Mucosa of stomach (tissue), 1 donor: ENCODE measurements around the gene PER3.

Experiments used
- H3K27me3 ChIP-seq: one replicate; pipeline ENCODE4 v1.7.0; 2013; ENCODE audit warnings: mild to moderate bottlenecking, low read length; ENCODE audit not compliant: control insufficient read depth, insufficient read depth
- H3K36me3 ChIP-seq: one replicate; pipeline ENCODE4 v1.7.0; 2013; ENCODE audit warnings: low read length; ENCODE audit not compliant: control insufficient read depth, insufficient read depth
- H3K4me1 ChIP-seq: one replicate; pipeline ENCODE4 v1.7.0; 2013; ENCODE audit warnings: mild to moderate bottlenecking, low read length; ENCODE audit not compliant: control insufficient read depth, insufficient read depth
- H3K4me3 ChIP-seq: one replicate; pipeline ENCODE4 v1.7.0; 2013; ENCODE audit warnings: low read length
- H3K9ac ChIP-seq: one replicate; pipeline ENCODE4 v1.7.0; 2013; ENCODE audit warnings: mild to moderate bottlenecking, low read length, moderate library complexity
- H3K9me3 ChIP-seq: one replicate; pipeline ENCODE4 v1.7.0; 2013; ENCODE audit warnings: mild to moderate bottlenecking, low read length, moderate library complexity; ENCODE audit not compliant: control insufficient read depth
- donor health status: Pancreatic carcinoma.

PER3 gene

GRCh38 chr1:7783826-7784491 lies at the start of gene PER3:
Gene PER3, plus strand, starts transcription at chr1:7784291. Its CDS starts 587 bp downstream, at chr1:7784878.
- H3K9ac ChIP-seq = peak within 1 kb of the TSS; percentile 76
- no peaks in the 10 kb centered on the region for H3K27me3 ChIP-seq
- peak within 1 kb of the TSS; percentile 71 for H3K4me3 ChIP-seq
- H3K9me3 ChIP-seq = no peaks in the 10 kb centered on the region
- H3K36me3 ChIP-seq = peaks cover 6% of the 10 kb centered on the region
- H3K4me1 ChIP-seq = peaks cover 25% of the 10 kb centered on the region

DNA sequence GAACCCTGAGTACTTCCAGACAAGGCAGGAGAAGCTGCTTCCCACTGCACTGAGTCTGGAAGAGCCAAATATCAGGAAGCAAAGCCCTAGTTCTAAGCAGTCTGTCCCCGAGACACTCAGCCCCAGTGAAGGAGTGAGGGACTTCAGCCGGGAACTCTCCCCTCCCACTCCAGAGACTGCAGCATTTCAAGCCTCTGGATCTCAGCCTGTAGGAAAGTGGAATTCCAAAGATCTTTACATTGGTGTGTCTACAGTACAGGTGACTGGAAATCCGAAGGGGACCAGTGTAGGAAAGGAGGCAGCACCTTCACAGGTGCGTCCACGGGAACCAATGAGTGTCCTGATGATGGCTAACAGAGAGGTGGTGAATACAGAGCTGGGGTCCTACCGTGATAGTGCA lies 46.0 kb upstream of the PER3 start:
- Histone ChIP-seq H3K36me3 (no peaks in the 10 kb centered on the region), H3K9ac (no peak overlapping the region), H3K4me3 (no peak overlapping the region), H3K27me3 (no peaks in the 10 kb centered on the region), H3K9me3 (no peaks in the 10 kb centered on the region), H3K4me1 (no peaks in the 10 kb centered on the region)

DNA sequence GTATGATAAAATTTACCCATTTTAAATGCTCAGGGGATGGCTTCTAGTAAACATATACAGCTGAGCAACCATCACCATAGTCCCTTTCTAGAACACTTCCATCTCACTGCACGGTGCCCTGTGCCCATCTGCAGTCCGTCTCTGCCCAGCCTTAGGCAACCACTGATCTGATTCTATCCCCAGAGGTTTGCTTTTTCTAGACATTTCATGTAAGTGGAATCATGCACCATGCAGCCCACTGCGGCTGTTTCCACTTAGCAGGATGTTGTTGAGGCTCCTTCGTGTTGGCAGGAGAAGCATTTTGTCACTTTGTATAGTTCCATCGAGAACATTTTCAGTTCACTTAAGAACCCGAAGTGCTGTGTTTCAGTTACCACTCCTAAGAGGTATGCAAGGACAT lies 40.7 kb upstream of the PER3 start:
- H3K9ac ChIP-seq = no peak overlapping the region
- H3K27me3 ChIP-seq = no peaks in the 10 kb centered on the region
- H3K4me3 ChIP-seq = no peak overlapping the region
- no peaks in the 10 kb centered on the region for H3K36me3 ChIP-seq
- no peaks in the 10 kb centered on the region for H3K4me1 ChIP-seq
- no peaks in the 10 kb centered on the region for H3K9me3 ChIP-seq

GRCh38 chr1:7744882-7745281 lies 39.2 kb upstream of the PER3 start:
- Histone ChIP-seq H3K36me3 (no peaks in the 10 kb centered on the region), H3K4me1 (no peaks in the 10 kb centered on the region), H3K9ac (no peak overlapping the region)

GRCh38 chr1:7745783-7746182 lies 38.3 kb upstream of the PER3 start:
- Histone ChIP-seq H3K4me1 (no peaks in the 10 kb centered on the region), H3K4me3 (no peak overlapping the region), H3K36me3 (no peaks in the 10 kb centered on the region), H3K27me3 (no peaks in the 10 kb centered on the region), H3K9me3 (no peaks in the 10 kb centered on the region), H3K9ac (no peak overlapping the region)

More at GRCh38 chr1:7744882-7745281, 39.2 kb upstream of the PER3 start:
- H3K9me3 ChIP-seq = no peaks in the 10 kb centered on the region
- no peak overlapping the region for H3K4me3 ChIP-seq
- no peaks in the 10 kb centered on the region for H3K27me3 ChIP-seq

DNA sequence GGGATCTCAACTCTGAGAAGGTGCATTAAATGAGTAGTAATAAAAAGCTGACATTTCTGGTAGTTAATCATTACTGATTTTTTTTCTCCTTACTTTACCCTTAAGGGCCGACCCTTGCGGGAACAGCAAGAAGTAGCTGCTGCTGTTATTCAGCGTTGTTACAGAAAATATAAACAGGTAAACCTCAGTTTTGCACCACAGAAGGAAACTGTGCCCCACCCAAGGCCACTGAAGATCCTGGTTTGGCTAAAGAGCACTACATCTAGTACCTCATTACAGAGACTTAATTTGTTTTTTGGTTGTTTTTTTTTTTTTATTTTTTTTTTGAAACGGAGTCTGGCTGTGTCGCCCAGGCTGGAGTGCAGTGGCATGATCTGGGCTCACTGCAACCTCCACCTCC lies 36.5 kb upstream of the PER3 start:
- no peak overlapping the region for H3K9ac ChIP-seq
- H3K4me1 ChIP-seq = peaks cover 2% of the 10 kb centered on the region
- no peak overlapping the region for H3K4me3 ChIP-seq
- H3K9me3 ChIP-seq = no peaks in the 10 kb centered on the region
- H3K27me3 ChIP-seq = no peaks in the 10 kb centered on the region
- no peaks in the 10 kb centered on the region for H3K36me3 ChIP-seq

- Histone ChIP-seq H3K27me3 (no peaks in the 10 kb centered on the region), H3K36me3 (no peaks in the 10 kb centered on the region), H3K9me3 (no peaks in the 10 kb centered on the region), H3K4me3 (no peak overlapping the region), H3K9ac (no peak overlapping the region), H3K4me1 (peaks cover 3% of the 10 kb centered on the region)
Measured at GRCh38 chr1:7749126-7749525, 35.0 kb upstream of the PER3 start.

DNA sequence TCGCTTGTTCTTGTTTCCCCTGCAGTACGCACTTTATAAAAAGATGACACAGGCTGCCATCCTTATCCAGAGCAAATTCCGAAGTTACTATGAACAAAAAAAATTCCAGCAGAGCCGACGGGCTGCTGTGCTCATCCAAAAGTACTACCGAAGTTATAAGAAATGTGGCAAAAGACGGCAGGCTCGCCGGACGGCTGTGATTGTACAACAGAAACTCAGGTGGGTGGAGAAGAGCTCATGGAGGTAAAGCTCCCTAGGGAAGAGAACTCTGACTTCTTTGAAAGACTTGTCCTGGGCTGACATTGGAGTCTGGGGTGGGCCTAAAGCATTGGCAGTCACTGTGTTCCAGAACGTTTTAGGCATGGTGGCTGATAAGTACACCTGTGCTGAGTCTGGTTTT lies 32.9 kb upstream of the PER3 start:
- Histone ChIP-seq H3K27me3 (no peaks in the 10 kb centered on the region), H3K4me3 (no peak overlapping the region), H3K9me3 (no peaks in the 10 kb centered on the region), H3K36me3 (no peaks in the 10 kb centered on the region), H3K9ac (no peak overlapping the region), H3K4me1 (peaks cover 3% of the 10 kb centered on the region)

DNA sequence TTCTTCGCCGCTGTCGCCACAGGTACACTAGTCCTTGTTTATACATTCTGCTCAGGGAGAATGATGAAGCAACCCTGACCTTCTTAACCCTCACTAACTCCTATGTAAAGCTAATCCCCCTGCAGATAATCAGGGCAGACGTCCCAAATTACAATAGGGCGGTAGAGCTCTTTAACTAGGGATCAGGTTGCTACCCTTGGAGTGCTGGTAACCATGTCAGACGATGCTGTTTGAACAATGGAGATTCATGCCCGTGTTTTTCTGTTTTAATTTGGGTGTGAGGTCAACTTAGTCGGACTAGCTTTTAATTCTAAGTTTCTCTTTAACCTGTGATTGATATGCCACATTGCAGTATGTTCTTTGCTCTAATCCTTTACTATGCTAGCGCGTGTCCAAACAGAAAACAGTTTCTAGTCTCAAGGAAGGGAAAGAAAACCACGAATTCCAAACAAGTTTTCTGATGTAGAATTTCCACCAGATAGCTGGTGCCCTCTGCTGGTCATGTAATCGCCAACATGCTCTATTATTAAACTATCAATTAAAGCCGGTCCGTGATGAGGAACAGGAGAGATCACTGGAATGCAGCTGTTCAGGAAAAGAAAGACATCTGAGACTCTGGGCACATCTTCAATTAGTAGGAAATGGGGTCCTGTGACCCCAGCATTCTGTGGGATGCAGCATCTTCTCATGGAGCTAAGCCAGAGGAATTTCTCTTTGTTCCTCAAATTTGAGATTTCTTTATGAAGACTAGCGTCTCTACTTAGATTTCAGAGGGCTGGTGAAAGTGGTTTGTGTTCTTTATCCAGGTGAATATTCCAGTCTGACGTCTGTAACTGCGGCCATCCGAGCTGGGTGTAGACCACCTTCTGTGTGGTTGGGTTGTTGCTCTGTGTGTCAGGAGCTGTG lies 31.3 kb upstream of the PER3 start:
- Histone ChIP-seq H3K9me3 (no peaks in the 10 kb centered on the region), H3K36me3 (no peaks in the 10 kb centered on the region), H3K27me3 (no peaks in the 10 kb centered on the region), H3K9ac (no peak overlapping the region), H3K4me1 (peaks cover 3% of the 10 kb centered on the region), H3K4me3 (no peak overlapping the region)

DNA sequence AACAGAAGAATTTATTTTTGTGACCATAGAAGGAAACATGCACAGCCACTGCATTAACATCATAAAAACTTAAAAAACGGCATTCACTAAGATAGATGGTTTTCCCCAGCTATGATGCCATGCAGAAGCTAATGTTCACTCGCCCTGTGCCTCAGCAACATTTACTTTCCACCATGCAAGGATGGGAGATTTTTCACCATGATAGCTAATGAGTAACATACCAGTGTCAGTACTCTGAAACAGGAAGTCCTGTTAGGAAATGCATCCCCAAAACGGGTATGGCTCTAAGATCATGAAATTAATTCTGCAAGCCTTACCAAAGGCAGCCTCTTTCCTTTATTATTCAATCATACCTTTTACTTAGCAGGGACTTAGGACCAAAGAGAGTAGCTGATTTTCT lies 30.4 kb upstream of the PER3 start:
- Histone ChIP-seq H3K27me3 (no peaks in the 10 kb centered on the region), H3K4me3 (no peak overlapping the region), H3K4me1 (peaks cover 3% of the 10 kb centered on the region), H3K36me3 (no peaks in the 10 kb centered on the region), H3K9ac (no peak overlapping the region), H3K9me3 (no peaks in the 10 kb centered on the region)

- H3K9ac ChIP-seq = no peak overlapping the region
- H3K4me1 ChIP-seq = peaks cover 3% of the 10 kb centered on the region
- no peaks in the 10 kb centered on the region for H3K36me3 ChIP-seq
- no peak overlapping the region for H3K4me3 ChIP-seq
- no peaks in the 10 kb centered on the region for H3K9me3 ChIP-seq
- no peaks in the 10 kb centered on the region for H3K27me3 ChIP-seq
Measured at GRCh38 chr1:7754234-7754633, 29.9 kb upstream of the PER3 start.

DNA sequence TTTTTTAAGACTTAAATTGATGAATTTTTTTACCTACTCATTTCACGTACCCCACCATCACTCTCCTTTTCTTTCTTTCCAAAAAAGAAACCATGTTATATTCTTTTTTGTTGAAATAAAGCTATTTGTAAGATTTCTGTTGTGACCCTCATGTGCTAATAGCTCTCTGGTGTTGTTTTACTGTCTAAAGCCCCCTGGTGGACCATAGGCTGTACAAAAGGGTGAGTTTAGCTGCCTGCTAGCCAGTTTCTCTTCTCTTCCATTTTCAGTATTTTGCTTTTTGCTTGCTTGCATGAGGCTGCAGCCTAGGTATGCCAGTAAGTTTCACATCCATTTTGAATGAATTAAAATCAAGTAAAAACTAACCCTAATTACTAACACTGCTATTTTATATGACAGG lies 28.6 kb upstream of the PER3 start:
- H3K4me1 ChIP-seq = peaks cover 3% of the 10 kb centered on the region
- H3K9me3 ChIP-seq = no peaks in the 10 kb centered on the region
- no peaks in the 10 kb centered on the region for H3K27me3 ChIP-seq
- no peaks in the 10 kb centered on the region for H3K36me3 ChIP-seq
- H3K9ac ChIP-seq = no peak overlapping the region
- no peak overlapping the region for H3K4me3 ChIP-seq
